Cardiac muscle cell (in vitro differentiated cells and primary cell): Measurements from ENCODE around the gene C16orf78. TPM values are rescaled to one million over a fixed set of nuclear protein-coding genes. Genes with fewer than 3 reads are reported as not detected.

Source experiments
- DNase-seq, 2 donors: peaks; one replicate each; pipeline versions ENCODE4 v3.0.0 to v3.0.0-alpha.2; 2010 to 2017; ENCODE audit warnings: low read depth in 1 of 2, low spot score in 1 of 2
- H3K27ac ChIP-seq: fragments of 200-600 bp; sonication (generic); 2 replicates; pipeline ENCODE4 v1.5.1; 2016
- H3K27me3 ChIP-seq: fragments of 200-600 bp; sonication (generic); 2 replicates; pipeline ENCODE4 v1.6.0; 2016; ENCODE audit warnings: control low read depth
- H3K36me3 ChIP-seq: fragments of 200-600 bp; sonication (generic); 2 replicates; pipeline ENCODE4 v1.5.1; 2016; ENCODE audit warnings: control low read depth
- H3K4me1 ChIP-seq: fragments of 200-600 bp; sonication (generic); 2 replicates; pipeline ENCODE4 v1.8.1; 2017; ENCODE audit warnings: low read depth, mild to moderate bottlenecking, mixed run types
- H3K4me3 ChIP-seq: fragments of 200-600 bp; sonication (generic); 2 replicates; pipeline ENCODE4 v1.5.1; 2016; ENCODE audit warnings: mild to moderate bottlenecking
- H3K9me3 ChIP-seq: fragments of 200-600 bp; sonication (generic); 2 replicates; pipeline ENCODE4 v1.5.1; 2017; ENCODE audit warnings: low read depth, mild to moderate bottlenecking, control low read depth
- CTCF ChIP-seq: IDR thresholded peaks from 2 replicates; pipeline ENCODE4 v1.5.1; 2012; ENCODE audit warnings: low read depth, mild to moderate bottlenecking, low read length
- polyA plus RNA-seq: library from polyadenylated mRNA; unstranded; fragments of >200 nt; fragmentation: Nextera tagmentation; extraction: Ambion mirVana; gene quantifications from 2 replicates; pipeline ENCODE4 v1.2.1, GENCODE V29; 2016
- total RNA-seq: library from RNA; depleted of rRNA; stranded (reverse); fragments of >200 nt; gene quantifications from 2 replicates; pipeline ENCODE4 v1.2.3, GENCODE V29; 2016

The C16orf78 gene
- total and polyA plus RNA-seq, 2 experiments from 2014 or later, result not detected

GRCh38 chr16:49407873-49408550, 34.4 kb downstream of the C16orf78 start:
- no peak overlapping the region for H3K27ac ChIP-seq
- DNase-seq, result peak; percentile 88 to 91
- no peaks in the 10 kb centered on the region for H3K27me3 ChIP-seq
- H3K4me1 ChIP-seq, result no peaks in the 10 kb centered on the region
- no peak overlapping the region for H3K4me3 ChIP-seq
- TF ChIP-seq CTCF, result peak; percentile 89
- no peaks in the 10 kb centered on the region for H3K9me3 ChIP-seq
- no peaks in the 10 kb centered on the region for H3K36me3 ChIP-seq

DNA sequence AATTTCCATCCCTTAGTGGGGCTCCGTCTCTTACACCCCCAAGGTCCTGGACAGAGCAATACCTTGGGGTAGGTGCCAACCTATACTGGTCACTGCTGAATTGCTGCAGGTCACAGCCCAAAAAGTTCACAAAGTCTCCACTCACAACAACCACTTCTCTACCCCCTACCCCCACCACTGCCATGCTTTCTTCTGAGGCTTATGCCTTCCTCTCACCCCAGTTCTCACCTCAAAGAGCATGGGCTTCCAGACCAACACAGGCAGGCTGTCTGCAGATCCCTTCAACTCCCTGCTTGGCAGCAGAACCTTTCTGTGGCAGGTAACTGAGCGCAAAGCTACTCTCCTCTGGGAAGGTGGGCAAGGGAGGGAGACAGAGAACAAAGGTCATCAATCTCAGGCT, 35.5 kb downstream of the C16orf78 start:
- no peak for TF ChIP-seq CTCF
- H3K9me3 ChIP-seq, result no peaks in the 10 kb centered on the region
- no peak overlapping the region for H3K27ac ChIP-seq
- H3K36me3 ChIP-seq, result no peaks in the 10 kb centered on the region
- no peak for DNase-seq
- no peaks in the 10 kb centered on the region for H3K4me1 ChIP-seq
- no peak overlapping the region for H3K4me3 ChIP-seq
- no peaks in the 10 kb centered on the region for H3K27me3 ChIP-seq

GRCh38 chr16:49410226-49410625, 36.6 kb downstream of the C16orf78 start:
- DNase-seq, result no peak
- Histone ChIP-seq H3K36me3 (no peaks in the 10 kb centered on the region), H3K4me1 (no peaks in the 10 kb centered on the region), H3K9me3 (no peaks in the 10 kb centered on the region), H3K27me3 (no peaks in the 10 kb centered on the region), H3K4me3 (no peak overlapping the region), H3K27ac (no peak overlapping the region)
- no peak for TF ChIP-seq CTCF

DNA sequence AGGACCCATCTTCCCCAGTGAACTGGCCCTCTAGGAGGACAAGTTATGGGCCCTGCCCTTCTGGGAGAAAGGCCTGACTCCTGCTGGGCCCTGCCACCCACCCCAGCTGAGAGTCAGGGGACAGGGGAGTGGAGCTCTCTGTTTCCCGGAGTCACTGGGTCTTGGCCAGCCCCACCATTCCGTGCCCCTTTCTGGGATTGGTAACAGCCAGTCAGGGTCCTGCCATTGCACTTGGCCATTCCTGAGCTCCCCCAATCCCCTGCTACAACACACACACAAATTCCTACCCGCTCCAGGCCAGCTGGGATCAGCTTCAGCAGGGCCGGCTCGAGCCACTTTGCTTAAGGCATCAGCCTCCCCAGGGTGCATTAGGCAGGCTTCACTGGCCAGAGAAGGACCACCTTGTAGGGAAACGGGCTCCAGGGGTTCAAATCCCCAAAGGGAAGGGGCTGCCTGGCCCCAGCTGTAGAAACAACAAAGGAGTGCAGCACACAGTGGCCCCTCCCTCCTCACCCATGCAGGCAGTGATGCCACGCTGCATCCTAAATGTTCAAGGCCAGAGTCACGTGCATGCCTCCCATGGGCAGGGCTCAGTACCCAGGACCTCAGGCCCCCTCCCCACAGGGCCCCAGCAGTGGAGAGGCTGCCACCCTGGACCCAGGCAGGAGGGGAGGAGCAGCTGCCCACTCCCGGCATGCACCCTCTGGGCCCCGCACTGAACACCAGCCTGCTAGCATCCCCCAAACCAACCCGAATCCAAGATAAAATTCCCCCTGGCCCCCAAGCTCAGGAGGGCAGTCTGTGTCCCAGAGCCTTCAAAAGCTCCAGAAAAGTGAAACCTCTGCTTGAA, 37.7 kb downstream of the C16orf78 start:
- Histone ChIP-seq H3K4me1 (no peaks in the 10 kb centered on the region), H3K9me3 (no peaks in the 10 kb centered on the region), H3K27ac (no peak overlapping the region), H3K27me3 (no peaks in the 10 kb centered on the region), H3K4me3 (no peak overlapping the region), H3K36me3 (no peaks in the 10 kb centered on the region)
- DNase-seq, result no peak
- no peak for TF ChIP-seq CTCF

DNA sequence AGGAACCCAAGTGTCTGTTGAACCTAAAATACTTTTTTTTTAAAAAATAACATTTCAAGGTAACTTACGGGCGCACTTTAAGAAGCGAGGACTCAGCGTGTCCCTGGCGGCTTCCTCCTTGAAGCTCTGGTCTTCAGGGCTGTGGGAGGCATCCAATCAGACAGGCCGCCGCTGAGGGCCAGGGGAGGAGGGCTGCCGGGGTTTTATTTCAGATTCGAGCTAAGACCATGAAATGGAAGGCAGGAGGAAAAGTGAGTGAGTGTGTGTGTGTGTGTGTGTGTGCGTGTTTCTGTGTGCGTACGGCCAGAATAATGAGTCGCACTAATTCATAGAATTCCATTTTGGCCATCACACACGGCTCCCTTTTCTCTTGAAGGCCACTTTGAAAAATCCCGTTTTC, 41.1 kb downstream of the C16orf78 start:
- no peak for TF ChIP-seq CTCF
- Histone ChIP-seq H3K27ac (no peak overlapping the region), H3K4me3 (no peak overlapping the region), H3K27me3 (no peaks in the 10 kb centered on the region), H3K4me1 (no peaks in the 10 kb centered on the region), H3K9me3 (no peaks in the 10 kb centered on the region), H3K36me3 (no peaks in the 10 kb centered on the region)
- DNase-seq, result no peak
